Measurements from ENCODE around the gene TRIM2. TPM values are rescaled to one million over a fixed set of nuclear protein-coding genes. Genes with fewer than 3 reads are reported as not detected.

TRIM2 gene
- total and polyA plus RNA-seq, 10 of the 15 experiments (the other 5 are each of a cell fraction or from before 2014, with no cell fraction given): 0.06 to 0.19 (median 0.15) TPM; not detected in 3

DNA sequence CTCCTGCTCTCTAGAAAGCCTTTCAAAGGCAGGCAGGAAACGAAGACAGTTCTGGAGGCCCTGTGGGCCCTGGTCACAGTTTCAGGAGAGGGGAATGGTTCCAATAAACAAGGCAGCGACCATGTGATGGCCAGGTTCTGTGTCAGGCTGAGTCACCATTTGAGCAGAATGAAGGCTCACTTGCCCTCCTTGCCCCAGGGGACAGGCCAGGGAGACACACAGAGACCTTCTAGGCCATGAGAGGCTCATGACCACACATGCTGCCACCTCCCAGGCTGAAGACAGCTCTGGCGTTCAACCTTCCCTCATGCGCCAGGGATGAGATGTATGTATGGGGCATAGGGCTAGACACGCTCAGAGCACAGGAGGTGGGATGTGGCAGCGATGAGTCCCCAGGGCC lies 22.9 kb upstream of the TRIM2 start:
- no peaks in the 10 kb centered on the region; a peak in 2 of 4 replicates for H3K27me3 ChIP-seq (replicated peaks in 1 of 2; ENCODE audit: control insufficient read depth in 2 of 2, insufficient read depth in 2 of 2, low read length in 1 of 2)
- no peak overlapping the region for H3K9ac ChIP-seq (ENCODE audit: control insufficient read depth, insufficient read depth, low read length)
- no peaks in the 10 kb centered on the region for H3K79me2 ChIP-seq (ENCODE audit: control insufficient read depth, insufficient read depth, low read length)
- SMC1A ChIA-PET (ENCODE audit: uncharacterized antibody, unreplicated experiment): interaction anchor here (0.6 to 1.0 kb wide), 2 partner anchors 23 to 191 kb away, joined by 3 read pairs; no protein-coding TSS in a partner anchor
- RAD21 ChIA-PET (ENCODE audit: unreplicated experiment): no interaction called here
- POLR2A ChIA-PET: no interaction called here
- H4K20me1 ChIP-seq (ENCODE audit: control insufficient read depth, insufficient read depth): no peaks in the 10 kb centered on the region
- CTCF ChIA-PET: interaction anchor here (0.9 kb wide), 1 partner anchor 54 kb away, joined by 3 read pairs; no protein-coding TSS in a partner anchor
- 55% methylated on average over 6 of the region's 6 CpGs for WGBS (ENCODE audit: insufficient coverage, insufficient replicate concordance, low lambda C conversion rate, missing lambda C conversion rate)
- no peak overlapping the region for H3K4me3 ChIP-seq
- no peaks in the 10 kb centered on the region for H3K4me1 ChIP-seq (ENCODE audit: control insufficient read depth, insufficient read depth, low read length)
- FAIRE-seq (no peak), ATAC-seq (peak; percentile 16; the same call in 2 of the 3 replicates), DNase-seq (ENCODE audit: low read depth, low spot score) (no peak)
- intact Hi-C loops (cut with micrococcal nuclease; ENCODE audit: unreplicated experiment) (no loop called here), in situ Hi-C loops (cut with MboI) (no loop called here)
- no TSS peak for BruUV-seq (replicated peaks)
- no peaks in the 10 kb centered on the region for H3K9me3 ChIP-seq (replicated peaks; ENCODE audit: control insufficient read depth, insufficient read depth, low read length)
- no peaks in the 10 kb centered on the region for H3K36me3 ChIP-seq (ENCODE audit: control insufficient read depth in 2 of 2, insufficient read depth in 2 of 2, low read length in 1 of 2)
- no peak overlapping the region for H3K27ac ChIP-seq (ENCODE audit: control insufficient read depth, insufficient read depth)
- no peak overlapping the region for H2AFZ ChIP-seq (ENCODE audit: control insufficient read depth, low read depth, low read length)
- no peak for TF ChIP-seq DPF2 (IDR thresholded peaks at IDR 0.05)
- no peak overlapping the region for H3K4me2 ChIP-seq (ENCODE audit: control insufficient read depth, insufficient read depth)

DNA sequence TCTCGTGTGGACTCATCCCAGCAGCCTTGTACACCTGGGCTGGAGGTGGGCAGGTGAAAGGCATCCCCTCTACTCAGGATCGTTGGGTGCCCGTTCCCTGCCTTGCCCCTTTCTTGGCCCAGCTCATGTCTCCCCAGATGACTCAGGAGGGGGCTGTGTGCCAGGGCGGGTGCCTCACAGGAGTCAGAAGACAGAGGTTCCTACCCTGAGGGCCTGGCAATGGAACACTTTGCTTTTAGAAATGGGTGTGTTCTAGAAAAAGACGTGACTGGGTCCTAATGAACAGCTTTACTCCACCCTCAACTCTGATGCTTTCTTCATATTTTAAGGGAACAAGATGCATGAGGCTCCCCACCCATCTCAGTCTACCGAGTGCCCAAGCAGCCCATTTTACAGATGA lies 22.5 kb upstream of the TRIM2 start:
- H3K4me2 ChIP-seq (ENCODE audit: control insufficient read depth, insufficient read depth): no peak overlapping the region
- CTCF ChIA-PET: no interaction called here

More for the DNA sequence above, 22.5 kb upstream of the TRIM2 start:
- Histone ChIP-seq H3K4me3 (no peak overlapping the region), H3K79me2 (ENCODE audit: control insufficient read depth, insufficient read depth, low read length) (no peaks in the 10 kb centered on the region), H3K4me1 (ENCODE audit: control insufficient read depth, insufficient read depth, low read length) (no peaks in the 10 kb centered on the region), H3K27ac (ENCODE audit: control insufficient read depth, insufficient read depth) (no peak overlapping the region), H3K9me3 (replicated peaks; ENCODE audit: control insufficient read depth, insufficient read depth, low read length) (no peaks in the 10 kb centered on the region), H3K36me3 (ENCODE audit: control insufficient read depth in 2 of 2, insufficient read depth in 2 of 2, low read length in 1 of 2) (no peaks in the 10 kb centered on the region), H2AFZ (ENCODE audit: control insufficient read depth, low read depth, low read length) (no peak overlapping the region), H4K20me1 (ENCODE audit: control insufficient read depth, insufficient read depth) (no peaks in the 10 kb centered on the region), H3K9ac (ENCODE audit: control insufficient read depth, insufficient read depth, low read length) (no peak overlapping the region), H3K27me3 (replicated peaks in 1 of 2; ENCODE audit: control insufficient read depth in 2 of 2, insufficient read depth in 2 of 2, low read length in 1 of 2) (no peaks in the 10 kb centered on the region; a peak in 2 of 4 replicates)
- POLR2A ChIA-PET: no interaction called here
- ATAC-seq: no peak
- intact Hi-C loops (cut with micrococcal nuclease; ENCODE audit: unreplicated experiment): no loop called here
- BruUV-seq (replicated peaks): no TSS peak
- in situ Hi-C loops (cut with MboI): no loop called here
- SMC1A ChIA-PET (ENCODE audit: uncharacterized antibody, unreplicated experiment): interaction anchor here (0.6 to 1.0 kb wide), 2 partner anchors 23 to 191 kb away, joined by 3 read pairs; no protein-coding TSS in a partner anchor
- no peak for TF ChIP-seq EED (IDR thresholded peaks at IDR 0.05; ENCODE audit: low read depth)
- no peak for TF ChIP-seq ATF7 (IDR thresholded peaks at IDR 0.05; ENCODE audit: low read depth)
- TF ChIP-seq NR2C1 (IDR thresholded peaks at IDR 0.05): no peak
- no peak for TF ChIP-seq MEF2A (IDR thresholded peaks at IDR 0.05; ENCODE audit: insufficient read depth, low read depth, low read length)
- no peak for FAIRE-seq
- 3% methylated on average over 6 of the region's 6 CpGs for WGBS (ENCODE audit: insufficient coverage, insufficient replicate concordance, low lambda C conversion rate, missing lambda C conversion rate)
- DNase-seq (ENCODE audit: low read depth, low spot score): no peak
- RAD21 ChIA-PET (ENCODE audit: unreplicated experiment): no interaction called here
